GM12892 (cell line): ENCODE results near the gene MAML1.

Source experiments
- POLR2A ChIP-seq: IDR thresholded peaks from 2 replicates; pipeline ENCODE4 v1.6.1; 2011; ENCODE audit warnings: low read depth, low read length, control low read depth
- POLR2AphosphoS5 ChIP-seq: IDR thresholded peaks from 2 replicates; pipeline ENCODE4 v1.6.1; 2011; ENCODE audit warnings: low read depth, low read length, control low read depth
- TAF1 ChIP-seq: IDR thresholded peaks from 2 replicates; pipeline ENCODE4 v1.6.1; 2011; ENCODE audit warnings: low read depth, mild to moderate bottlenecking, control low read depth, low read length, borderline replicate concordance

- TF ChIP-seq POLR2AphosphoS5: no peak
- TF ChIP-seq POLR2A: no peak
- no peak for TF ChIP-seq TAF1
Observed at GRCh38 chr5:179805070-179805528, 72.5 kb downstream of the MAML1 start.
